Inflammatory macrophage treated with lipopolysaccharide for 1 hour (primary cell): Measurements from ENCODE around the gene ASCC3.
A peak's percentile ranks its signal among the peaks of the same experiment; 100 is the strongest.
"Not testable (repeated sequence)": the region's sequence is repeated elsewhere in the genome, so short reads cannot be mapped to it uniquely, and the experiment has no call there.

Source experiments
- DNase-seq, 2 donors: peaks; one replicate each; pipeline ENCODE4 v3.0.0-alpha.2; 2020 to 2022

The ASCC3 gene

GRCh38 chr6:100880853-100881706, at the start of gene ASCC3:
Gene ASCC3, minus strand, starts transcription at chr6:100881329. Its CDS starts 13,332 bp downstream, at chr6:100867997.
- peak; percentile 89 to 92 for DNase-seq

- DNase-seq, result no peak
Measured at GRCh38 chr6:100925749-100926148, 44.6 kb upstream of the ASCC3 start.

- DNase-seq, result no peak
Measured at GRCh38 chr6:100924534-100925227, 43.6 kb upstream of the ASCC3 start.

GRCh38 chr6:100923481-100924165, 42.5 kb upstream of the ASCC3 start:
- DNase-seq, result no peak

- DNase-seq, result no peak
Measured at GRCh38 chr6:100920028-100920605, 39.0 kb upstream of the ASCC3 start.

- DNase-seq, result no peak
Measured at GRCh38 chr6:100918152-100918551, 37.0 kb upstream of the ASCC3 start.

GRCh38 chr6:100915876-100916275, 34.7 kb upstream of the ASCC3 start:
- DNase-seq, result no peak

GRCh38 chr6:100913400-100914276, 32.5 kb upstream of the ASCC3 start:
- no peak for DNase-seq

GRCh38 chr6:100906325-100906724, 25.2 kb upstream of the ASCC3 start:
- no peak for DNase-seq

GRCh38 chr6:100905067-100905466, 23.9 kb upstream of the ASCC3 start:
- no peak for DNase-seq

GRCh38 chr6:100904316-100904715, 23.2 kb upstream of the ASCC3 start:
- no peak for DNase-seq

- DNase-seq, result no peak
Measured at GRCh38 chr6:100901582-100901981, 20.5 kb upstream of the ASCC3 start.

GRCh38 chr6:100899202-100899601, 18.1 kb upstream of the ASCC3 start:
- DNase-seq, result no peak

GRCh38 chr6:100897671-100898070, 16.5 kb upstream of the ASCC3 start:
- no peak for DNase-seq

- DNase-seq, result no peak
Measured at GRCh38 chr6:100893743-100894142, 12.6 kb upstream of the ASCC3 start.

- no peak for DNase-seq
Measured at GRCh38 chr6:100892693-100893092, 11.6 kb upstream of the ASCC3 start.

- DNase-seq, result no peak
Measured at GRCh38 chr6:100892116-100892515, 11.0 kb upstream of the ASCC3 start.

GRCh38 chr6:100891079-100891478, 9.9 kb upstream of the ASCC3 start:
- no peak for DNase-seq

GRCh38 chr6:100890646-100891045, 9.5 kb upstream of the ASCC3 start:
- not testable (repeated sequence) for DNase-seq

GRCh38 chr6:100889351-100889750, 8.2 kb upstream of the ASCC3 start:
- DNase-seq, result no peak

GRCh38 chr6:100886076-100886475, 4.9 kb upstream of the ASCC3 start:
- DNase-seq, result no peak

- DNase-seq, result no peak
Measured at GRCh38 chr6:100883347-100883746, 2.2 kb upstream of the ASCC3 start.
